GM12892 (cell line): ENCODE measurements around the gene RNASE13.
"Not testable (repeated sequence)": the region's sequence is repeated elsewhere in the genome, so short reads cannot be mapped to it uniquely, and the experiment has no call there.

Experiments
- DNase-seq: peaks from one replicate; pipeline ENCODE4 v3.0.0; 2011; ENCODE audit not compliant: insufficient read length
- FAIRE-seq: peaks from 2 replicates; lab custom pipeline; 2011; peaks lifted over from hg19 to GRCh38; lab: Jason Lieb, UNC
- POLR2A ChIP-seq: IDR thresholded peaks from 2 replicates; pipeline ENCODE4 v1.6.1; 2011; ENCODE audit warnings: low read depth, low read length, control low read depth
- POLR2AphosphoS5 ChIP-seq: IDR thresholded peaks from 2 replicates; pipeline ENCODE4 v1.6.1; 2011; ENCODE audit warnings: low read depth, low read length, control low read depth
- TAF1 ChIP-seq: IDR thresholded peaks from 2 replicates; pipeline ENCODE4 v1.6.1; 2011; ENCODE audit warnings: low read depth, mild to moderate bottlenecking, control low read depth, low read length, borderline replicate concordance

RNASE13 gene

GRCh38 chr14:20989787-20990600, 44.6 kb downstream of the RNASE13 start, which contains the start of gene METTL17:
METTL17 (plus strand) TSS chr14:20989980; CDS start chr14:20990003, 23 bp downstream.
- DNase-seq (peak; percentile 77), FAIRE-seq (peak; percentile 79)
- TF ChIP-seq POLR2A (peak; percentile 90), POLR2AphosphoS5 (peak; percentile 87), TAF1 (peak; percentile 80)

GRCh38 chr14:20989471-20989786, 45.2 kb downstream of the RNASE13 start:
- DNase-seq (no peak), FAIRE-seq (no peak)
- no peak for TF ChIP-seq TAF1
- TF ChIP-seq POLR2A: no peak
- no peak for TF ChIP-seq POLR2AphosphoS5

- FAIRE-seq: no peak
- no peak for DNase-seq
- TF ChIP-seq TAF1 (no peak), POLR2A (no peak), POLR2AphosphoS5 (no peak)
Observed at GRCh38 chr14:20988717-20989470, 45.7 kb downstream of the RNASE13 start.

DNA sequence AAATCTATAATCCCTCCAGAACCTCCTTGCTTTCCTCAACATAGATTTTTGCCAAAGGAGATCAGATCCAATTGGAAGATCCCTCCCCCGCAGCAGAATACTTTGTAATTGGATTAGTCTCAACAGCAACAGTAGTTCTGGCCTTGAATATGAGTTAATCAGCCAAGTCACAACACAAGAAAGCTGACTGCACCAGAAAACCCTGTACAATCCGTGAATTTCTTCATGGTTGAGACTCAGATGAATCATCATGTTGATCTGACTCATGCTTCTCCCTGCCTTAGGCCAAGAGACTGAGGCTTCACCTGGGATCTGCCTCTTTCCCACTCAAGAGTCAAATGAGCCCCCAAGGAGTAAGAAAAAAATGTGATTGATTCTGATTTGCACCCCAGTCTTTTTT, 47.8 kb downstream of the RNASE13 start:
- DNase-seq: no peak
- no peak for FAIRE-seq
- TF ChIP-seq TAF1: no peak
- no peak for TF ChIP-seq POLR2A
- TF ChIP-seq POLR2AphosphoS5: no peak

GRCh38 chr14:20985650-20986049, 49.0 kb downstream of the RNASE13 start:
- not testable (repeated sequence) for DNase-seq, FAIRE-seq
